H1 (cell line): ENCODE measurements around the gene SORCS3.

Experiments used
- CTCF ChIP-seq, 3 experiments: IDR thresholded peaks; 1 replicate in 2 of 3; 2 replicates in 1 of 3; pipeline versions ENCODE4 v1.5.1 to v1.6.1; 2011; ENCODE audit warnings: low read length in 3 of 3, mild to moderate bottlenecking in 3 of 3, inconsistent platforms in 2 of 3, low read depth in 1 of 3, moderate library complexity in 1 of 3; ENCODE audit not compliant: insufficient read depth in 1 of 3; ENCODE audit errors: control extremely low read depth in 1 of 3
- POLR2AphosphoS5 ChIP-seq: IDR thresholded peaks from 2 replicates; pipeline ENCODE4 v1.6.1; 2011; ENCODE audit warnings: low read depth, low read length
- RFX5 ChIP-seq: IDR thresholded peaks from 2 replicates; pipeline ENCODE4 v1.6.1; 2011; ENCODE audit warnings: low read depth, low read length, improper control_type of control experiment, borderline replicate concordance
- TF ChIP-seq, protein P1 (sequence below): IDR thresholded peaks from 2 replicates; pipeline ENCODE4 v1.6.1; 2011; ENCODE audit warnings: low read depth, mild to moderate bottlenecking, low read length; ENCODE audit not compliant: insufficient read depth

DNA sequence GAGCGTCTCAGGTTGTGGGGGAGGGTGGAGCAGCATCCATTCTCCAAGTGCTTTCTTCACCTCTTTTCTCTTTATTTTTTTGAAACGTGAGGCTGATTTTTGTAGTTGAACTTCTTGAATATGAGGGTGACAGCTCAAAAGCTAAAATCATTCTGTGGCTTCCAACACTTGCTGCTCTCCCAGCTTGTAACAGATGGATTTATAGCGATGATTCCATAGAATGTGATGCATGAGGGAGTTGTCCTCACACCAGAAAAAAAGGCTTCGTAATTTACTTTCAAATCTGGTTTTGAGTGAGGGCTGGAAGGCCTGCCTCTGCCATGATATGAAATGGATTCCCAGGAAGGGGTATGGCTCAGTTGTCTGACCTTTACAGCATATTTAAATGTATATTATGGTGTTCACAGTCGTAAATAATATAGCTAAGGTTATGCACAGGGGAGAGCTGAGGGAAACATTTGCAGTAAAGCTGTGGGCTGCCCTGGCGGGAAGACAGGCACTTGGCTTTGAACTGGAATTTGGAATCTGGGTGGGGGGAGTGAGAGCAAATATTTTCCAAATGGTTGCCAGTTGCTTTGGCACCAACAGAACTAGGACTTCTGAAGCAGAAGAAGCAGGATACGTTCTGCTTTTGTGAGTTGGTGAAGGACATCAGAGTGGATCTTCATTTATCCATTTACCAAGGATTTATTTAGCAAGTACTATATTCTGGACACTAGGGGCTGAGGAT lies 166.7 kb downstream of the SORCS3 start:
- no peak for TF ChIP-seq RFX5
- TF ChIP-seq CTCF (IDR thresholded peaks at IDR 0.05; ENCODE audit: control extremely low read depth in 1 of 3, insufficient read depth in 1 of 3, low read depth in 1 of 3, low read length in 3 of 3) = no peak
- TF ChIP-seq, protein P1, sequence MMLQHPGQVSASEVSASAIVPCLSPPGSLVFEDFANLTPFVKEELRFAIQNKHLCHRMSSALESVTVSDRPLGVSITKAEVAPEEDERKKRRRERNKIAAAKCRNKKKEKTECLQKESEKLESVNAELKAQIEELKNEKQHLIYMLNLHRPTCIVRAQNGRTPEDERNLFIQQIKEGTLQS = no peak
- TF ChIP-seq POLR2AphosphoS5 = no peak
